ENCODE measurements around the gene ABI1.

ABI1 gene

DNA sequence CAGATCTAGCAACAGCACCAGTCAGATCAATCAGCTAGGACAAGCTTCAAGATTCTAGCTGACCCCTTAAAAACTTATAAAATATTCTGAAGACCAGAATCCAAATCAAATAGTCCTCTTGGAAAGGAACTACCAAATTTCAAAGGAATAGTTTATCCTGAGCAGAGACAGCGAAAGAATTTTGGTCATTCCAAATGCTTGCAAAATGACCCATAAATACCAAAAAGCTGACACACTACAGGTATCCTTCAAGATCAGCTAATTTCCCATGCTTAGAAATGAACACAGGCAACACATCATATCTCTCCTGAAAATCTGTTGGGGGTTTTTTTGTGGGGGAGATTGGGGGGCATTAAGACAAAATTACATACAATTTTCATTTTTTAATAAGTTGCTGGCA lies 84.5 kb downstream of the ABI1 start:
- no peak for DNase-seq (ENCODE audit: low read depth in 2 of 2, low spot score in 1 of 2)

DNA sequence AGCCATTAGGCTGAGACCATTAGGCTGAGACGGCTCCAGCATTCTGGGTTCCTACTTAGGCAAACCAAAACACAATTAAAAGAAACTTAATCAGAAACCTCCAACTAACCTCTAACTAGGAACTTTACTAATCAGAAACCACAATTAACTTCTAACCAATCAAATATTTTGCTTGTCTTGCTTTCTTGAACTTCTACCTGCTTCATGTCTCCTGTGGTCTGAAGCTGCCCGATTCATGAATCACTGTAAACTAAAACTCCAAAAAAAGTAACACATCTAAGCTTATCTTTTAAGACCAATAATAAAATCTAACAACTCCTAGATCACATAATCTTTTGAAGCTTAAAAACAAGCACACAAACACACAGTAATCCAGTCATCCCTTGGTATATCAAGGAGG lies 87.1 kb downstream of the ABI1 start:
- DNase-seq (ENCODE audit: low read depth in 2 of 2, low spot score in 1 of 2): no peak

DNA sequence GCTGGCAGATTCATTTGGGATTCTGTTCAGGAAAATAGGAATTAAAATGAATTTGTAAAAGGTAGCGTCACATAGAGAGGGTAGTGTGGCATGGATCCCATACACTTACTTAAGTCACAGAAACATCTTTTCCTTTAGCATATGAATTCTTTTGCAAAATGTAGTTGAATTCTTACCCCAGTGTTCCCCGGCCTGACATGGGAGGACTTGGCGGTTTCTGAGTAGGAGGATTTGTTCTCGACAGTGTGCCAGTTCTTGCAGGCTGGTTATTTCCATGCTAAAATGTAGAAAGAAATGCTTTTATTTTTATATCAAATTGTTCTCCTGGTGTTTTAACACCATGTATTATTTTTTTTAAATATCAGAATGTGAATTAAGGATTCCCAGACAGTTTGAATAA lies 90.7 kb downstream of the ABI1 start:
- no peak for DNase-seq (ENCODE audit: low read depth in 2 of 2, low spot score in 1 of 2)

GRCh38 chr10:26765549-26765948 lies 95.2 kb downstream of the ABI1 start:
- DNase-seq (ENCODE audit: low read depth in 2 of 2, low spot score in 1 of 2): no peak

DNA sequence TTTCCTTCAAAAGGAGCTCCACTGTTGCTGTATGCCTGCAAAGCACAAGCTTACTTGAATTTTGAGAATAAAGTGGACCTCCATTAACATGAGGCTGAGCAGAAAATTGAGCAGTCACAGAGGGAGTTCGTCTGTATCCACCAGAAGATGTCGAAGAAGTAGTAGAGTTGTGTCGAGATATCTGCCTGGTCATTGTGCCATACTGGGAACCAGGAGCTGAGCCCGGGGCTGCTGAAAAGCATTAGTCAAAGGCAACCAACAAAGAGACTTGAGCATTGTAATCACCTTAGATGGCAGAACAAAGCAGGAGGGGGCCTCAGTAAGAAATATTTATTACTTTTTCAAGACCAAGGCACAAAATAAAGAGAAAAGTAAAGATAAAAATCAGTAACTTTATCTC lies 101.8 kb downstream of the ABI1 start:
- DNase-seq (ENCODE audit: low read depth in 2 of 2, low spot score in 1 of 2): no peak

DNA sequence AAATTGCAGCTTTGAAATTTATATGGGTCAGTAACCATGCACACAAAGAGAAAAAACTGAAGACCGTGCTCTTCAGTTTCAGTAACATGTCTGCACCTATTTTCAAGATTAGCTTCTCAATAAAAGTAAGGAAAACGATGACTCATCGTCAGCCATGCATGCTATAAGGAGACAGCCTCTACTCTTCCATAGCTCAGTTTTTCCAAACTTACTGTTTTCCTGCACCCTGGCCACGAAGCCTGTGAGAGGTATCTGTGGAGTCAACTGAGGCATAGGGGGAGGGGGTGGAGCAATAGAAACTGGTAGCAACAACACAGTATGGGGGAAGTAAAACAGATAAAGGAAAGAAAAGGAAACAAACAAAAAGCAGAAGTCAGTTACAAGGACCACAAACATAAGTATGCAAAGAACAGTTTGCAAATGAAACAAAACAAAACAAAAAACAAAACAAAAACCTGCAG lies 105.3 kb downstream of the ABI1 start:
- no peak for DNase-seq (ENCODE audit: low read depth in 2 of 2, low spot score in 1 of 2)

- DNase-seq (ENCODE audit: low read depth in 2 of 2, low spot score in 1 of 2): no peak
Observed at GRCh38 chr10:26746061-26746460, 114.7 kb downstream of the ABI1 start.

DNA sequence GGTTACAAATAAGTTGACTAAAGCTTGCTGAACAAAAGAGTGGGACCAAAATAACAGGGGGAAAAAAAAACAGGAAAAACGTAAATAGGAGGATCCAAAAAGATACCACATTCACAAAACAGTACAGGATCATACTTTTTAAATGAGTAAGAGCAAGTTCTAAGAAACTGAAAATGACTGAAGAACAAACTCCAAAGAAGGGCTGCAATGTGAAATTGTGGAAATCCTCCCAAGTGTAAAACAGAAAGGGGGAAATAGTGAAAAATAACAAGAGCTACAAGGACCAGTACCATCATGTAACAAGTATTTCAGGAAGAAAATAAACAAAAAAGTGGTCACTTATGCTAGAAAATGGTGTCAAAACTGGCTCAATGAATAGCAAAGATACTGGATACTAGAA lies 116.9 kb downstream of the ABI1 start:
- DNase-seq (ENCODE audit: low read depth in 2 of 2, low spot score in 1 of 2): no peak

- DNase-seq (ENCODE audit: low read depth in 2 of 2, low spot score in 1 of 2): no peak
Observed at GRCh38 chr10:26743091-26743490, 117.7 kb downstream of the ABI1 start.

- no peak for DNase-seq (ENCODE audit: low read depth in 2 of 2, low spot score in 1 of 2)
Observed at GRCh38 chr10:26741368-26741767, 119.4 kb downstream of the ABI1 start.

- no peak for DNase-seq (ENCODE audit: low read depth in 2 of 2, low spot score in 1 of 2)
Observed at GRCh38 chr10:26739071-26739631, 121.6 kb downstream of the ABI1 start.

DNA sequence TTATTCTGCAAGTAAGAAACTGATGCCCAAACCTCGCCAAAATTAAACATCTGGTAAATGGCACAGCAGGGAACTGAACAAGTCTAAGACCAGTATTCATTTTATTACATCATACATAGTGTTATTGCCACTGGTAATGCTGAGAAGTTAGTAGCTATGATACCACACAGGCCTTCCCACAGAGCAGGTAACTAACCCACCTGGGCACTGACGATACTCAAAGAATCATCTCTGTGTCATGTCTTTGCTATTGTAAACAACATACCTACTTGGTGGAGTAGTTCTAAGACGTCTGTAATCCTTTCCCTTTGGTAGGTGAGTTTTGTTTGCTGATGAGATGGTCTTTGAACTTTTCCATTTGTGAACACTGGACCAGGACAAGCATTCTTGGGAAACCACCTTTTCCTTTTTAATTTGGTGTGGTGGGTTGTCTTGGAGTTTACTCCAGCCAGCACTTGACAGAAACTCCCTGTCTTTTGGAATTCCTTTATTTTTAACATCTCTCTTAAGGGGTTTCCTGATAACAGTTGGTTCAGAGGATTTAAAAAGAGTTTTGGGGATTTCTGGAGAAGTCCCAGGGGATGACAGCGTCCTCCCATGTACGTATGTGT lies 122.4 kb downstream of the ABI1 start:
- DNase-seq (ENCODE audit: low read depth in 2 of 2, low spot score in 1 of 2): no peak

DNA sequence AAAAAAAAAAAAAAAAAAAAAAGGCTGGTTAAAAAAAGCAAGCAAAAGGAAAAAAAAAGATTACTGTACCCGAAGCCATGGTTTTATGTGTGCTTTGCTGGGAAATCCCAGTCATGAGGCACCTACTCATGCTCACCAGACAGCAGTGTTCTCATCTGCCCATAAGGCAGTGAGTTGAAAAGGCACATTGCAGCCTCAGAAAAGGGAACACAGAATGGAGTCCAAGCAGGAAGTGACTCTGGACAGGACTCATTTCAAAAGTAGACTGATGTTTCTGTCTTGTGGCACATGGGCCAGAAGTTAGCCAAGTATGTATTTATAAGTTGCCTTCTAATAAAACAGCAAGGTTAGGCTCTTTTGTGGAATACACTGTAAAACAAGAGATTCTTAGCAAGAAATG lies 123.0 kb downstream of the ABI1 start:
- peak in 1 of 2 donors; percentile 5 for DNase-seq (ENCODE audit: low read depth in 2 of 2, low spot score in 1 of 2)

GRCh38 chr10:26735435-26735834 lies 125.3 kb downstream of the ABI1 start:
- no peak for DNase-seq (ENCODE audit: low read depth in 2 of 2, low spot score in 1 of 2)

GRCh38 chr10:26733750-26734568 lies 126.8 kb downstream of the ABI1 start:
- no peak for DNase-seq (ENCODE audit: low read depth in 2 of 2, low spot score in 1 of 2)

- no peak for DNase-seq (ENCODE audit: low read depth in 2 of 2, low spot score in 1 of 2)
Observed at GRCh38 chr10:26730552-26730951, 130.2 kb downstream of the ABI1 start.

DNA sequence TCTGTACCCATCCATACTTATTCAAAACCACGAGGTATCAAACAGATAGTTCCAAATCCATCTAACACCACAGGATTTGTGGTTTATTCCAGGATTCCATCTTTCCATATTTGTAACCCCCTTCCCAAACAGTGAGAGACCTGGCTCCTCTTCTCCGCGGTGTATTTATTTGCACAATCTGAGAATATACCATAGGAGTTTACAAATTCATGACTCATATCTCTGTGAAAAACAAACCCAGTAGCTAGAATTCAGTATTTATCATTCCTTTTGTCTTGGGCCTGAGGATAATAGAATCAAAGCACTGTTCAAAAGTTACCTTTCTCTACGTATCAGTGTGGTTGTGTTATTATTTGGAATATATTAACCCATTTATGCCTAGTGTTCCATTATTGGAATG lies 131.4 kb downstream of the ABI1 start:
- DNase-seq (ENCODE audit: low read depth in 2 of 2, low spot score in 1 of 2): no peak

DNA sequence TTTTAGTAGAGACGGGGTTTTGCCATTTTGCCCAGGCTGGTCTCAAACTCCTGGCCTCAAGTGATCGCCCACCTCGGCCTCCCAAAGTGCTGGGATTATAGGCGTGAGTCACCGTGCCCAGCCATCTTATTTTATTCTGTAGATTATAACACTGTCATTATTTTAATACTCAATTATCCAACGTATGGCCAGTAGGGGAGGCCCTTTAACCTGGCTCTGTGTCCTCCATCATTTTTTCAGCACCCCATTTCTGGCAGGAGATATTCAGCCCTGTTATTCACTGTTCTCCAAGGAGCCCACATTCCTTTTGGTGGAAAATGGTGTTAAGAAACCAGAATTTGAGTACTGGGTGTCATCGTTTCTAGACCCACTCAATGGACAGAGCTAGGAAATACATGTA lies 131.8 kb downstream of the ABI1 start:
- no peak for DNase-seq (ENCODE audit: low read depth in 2 of 2, low spot score in 1 of 2)

- no peak for DNase-seq (ENCODE audit: low read depth in 2 of 2, low spot score in 1 of 2)
Observed at GRCh38 chr10:26727005-26727404, 133.8 kb downstream of the ABI1 start.

GRCh38 chr10:26725837-26726727 lies 134.7 kb downstream of the ABI1 start:
- DNase-seq (ENCODE audit: low read depth in 2 of 2, low spot score in 1 of 2): peak in 1 of 2 donors; percentile 10

GRCh38 chr10:26723016-26723415 lies 137.7 kb downstream of the ABI1 start:
- no peak for DNase-seq (ENCODE audit: low read depth in 2 of 2, low spot score in 1 of 2)

All from stimulated activated CD8-positive, alpha-beta memory T cell treated with anti-CD3 and anti-CD28 coated beads, Interleukin-4, amount 100 ng/mL, for 4 hours (primary cell).